Immature natural killer cell (primary cell): ENCODE results near the gene WTAP. TPM values are rescaled to one million over a fixed set of nuclear protein-coding genes. Genes with fewer than 3 reads are reported as not detected.
A peak's percentile ranks its signal among the peaks of the same experiment; 100 is the strongest.
"Not testable (repeated sequence)": the region's sequence is repeated elsewhere in the genome, so short reads cannot be mapped to it uniquely, and the experiment has no call there.

Source experiments
- DNase-seq, 3 donors: peaks; one replicate each; pipeline ENCODE4 v3.0.0; 2022; ENCODE audit warnings: mixed read lengths in 1 of 3
- H3K27ac Mint-ChIP-seq, 6 donors: one replicate each; pipeline ENCODE4 v1.8.0; 2020; ENCODE audit warnings: mixed read lengths in 6 of 6, mild to moderate bottlenecking in 5 of 6, inconsistent platforms in 4 of 6, moderate library complexity in 3 of 6
- H3K27me3 Mint-ChIP-seq, 3 donors: one replicate each; pipeline ENCODE4 v1.8.0; 2020 to 2021; ENCODE audit warnings: low read depth in 3 of 3, mild to moderate bottlenecking in 3 of 3, mixed read lengths in 3 of 3, moderate library complexity in 3 of 3, inconsistent platforms in 1 of 3
- H3K36me3 Mint-ChIP-seq, 3 donors: one replicate each; pipeline ENCODE4 v1.8.0; 2020; ENCODE audit warnings: mixed read lengths in 3 of 3, inconsistent platforms in 2 of 3, mild to moderate bottlenecking in 2 of 3
- H3K4me1 Mint-ChIP-seq, 2 donors: one replicate each; pipeline ENCODE4 v1.8.0; 2020; ENCODE audit warnings: inconsistent platforms in 2 of 2, mild to moderate bottlenecking in 2 of 2, mixed read lengths in 2 of 2, moderate library complexity in 1 of 2
- H3K4me3 Mint-ChIP-seq, 5 donors: one replicate each; pipeline ENCODE4 v1.8.0; 2020; ENCODE audit warnings: mild to moderate bottlenecking in 5 of 5, mixed read lengths in 5 of 5, inconsistent platforms in 3 of 5, moderate library complexity in 3 of 5
- H3K9me3 Mint-ChIP-seq, 6 donors: one replicate each; pipeline ENCODE4 v1.8.0; 2020; ENCODE audit warnings: mild to moderate bottlenecking in 6 of 6, mixed read lengths in 6 of 6, inconsistent platforms in 4 of 6, moderate library complexity in 3 of 6
- polyA plus RNA-seq, 3 donors: library from polyadenylated mRNA; unstranded; fragments of 300-500 nt; fragmentation: Illumina TruSeq; gene quantifications; one replicate each; pipeline ENCODE4 v1.2.3, GENCODE V29; 2021

The WTAP gene
- polyA plus RNA-seq, 3 donors from 2014 or later = 145 to 169 (median 150) TPM

GRCh38 chr6:159712389-159712788 is 14.9 kb upstream of the WTAP start:
- H3K36me3 Mint-ChIP-seq, H3K9me3 Mint-ChIP-seq, H3K27ac Mint-ChIP-seq, H3K4me1 Mint-ChIP-seq, H3K27me3 Mint-ChIP-seq, H3K4me3 Mint-ChIP-seq: not testable (repeated sequence)
- DNase-seq = peak in 1 of 3 donors; percentile 12

GRCh38 chr6:159713984-159714383 is 13.3 kb upstream of the WTAP start:
- no peaks in the 10 kb centered on the region for H3K36me3 Mint-ChIP-seq
- H3K4me1 Mint-ChIP-seq = peaks cover 3 to 12% of the 10 kb centered on the region in 2 donors
- no peak for DNase-seq
- no peaks in the 10 kb centered on the region for H3K9me3 Mint-ChIP-seq
- no peak overlapping the region for H3K27ac Mint-ChIP-seq
- no peak overlapping the region for H3K4me3 Mint-ChIP-seq
- no peaks in the 10 kb centered on the region for H3K27me3 Mint-ChIP-seq

GRCh38 chr6:159714404-159714803 is 12.9 kb upstream of the WTAP start:
- H3K4me3 Mint-ChIP-seq = no peak overlapping the region
- H3K9me3 Mint-ChIP-seq = no peaks in the 10 kb centered on the region
- H3K27me3 Mint-ChIP-seq = no peaks in the 10 kb centered on the region
- no peaks in the 10 kb centered on the region for H3K36me3 Mint-ChIP-seq
- H3K27ac Mint-ChIP-seq = no peak overlapping the region
- H3K4me1 Mint-ChIP-seq = peaks cover 3 to 11% of the 10 kb centered on the region in 2 donors
- no peak for DNase-seq

GRCh38 chr6:159715166-159715565 is 12.1 kb upstream of the WTAP start:
- Mint-ChIP-seq H3K4me1 (peaks cover 0 to 6% of the 10 kb centered on the region in 2 donors), H3K4me3 (no peak overlapping the region), H3K36me3 (no peaks in the 10 kb centered on the region), H3K27me3 (no peaks in the 10 kb centered on the region), H3K27ac (peak overlapping the region in 1 of 6 donors; percentile 67), H3K9me3 (no peaks in the 10 kb centered on the region)
- no peak for DNase-seq

- Mint-ChIP-seq H3K27me3 (no peaks in the 10 kb centered on the region), H3K36me3 (no peaks in the 10 kb centered on the region), H3K27ac (no peak overlapping the region), H3K4me3 (no peak overlapping the region), H3K9me3 (no peaks in the 10 kb centered on the region), H3K4me1 (peaks cover 0 to 6% of the 10 kb centered on the region in 2 donors)
- DNase-seq = no peak
These were observed 11.7 kb upstream of the WTAP start for GRCh38 chr6:159715605-159716004.

GRCh38 chr6:159716247-159717096 is 10.8 kb upstream of the WTAP start:
- Mint-ChIP-seq H3K9me3 (no peaks in the 10 kb centered on the region), H3K36me3 (no peaks in the 10 kb centered on the region), H3K27me3 (no peaks in the 10 kb centered on the region), H3K4me1 (peaks cover 0 to 6% of the 10 kb centered on the region in 2 donors), H3K4me3 (no peak overlapping the region), H3K27ac (no peak overlapping the region)
- DNase-seq = no peak

- peaks cover 0 to 2% (median 0%) of the 10 kb centered on the region in 6 donors for H3K9me3 Mint-ChIP-seq
- peak overlapping the region in 1 of 6 donors; percentile 69 for H3K27ac Mint-ChIP-seq
- H3K4me1 Mint-ChIP-seq = peaks cover 3 to 6% of the 10 kb centered on the region in 2 donors
- no peak for DNase-seq
- peaks cover 4 to 5% (median 5%) of the 10 kb centered on the region in 3 donors for H3K36me3 Mint-ChIP-seq
- no peaks in the 10 kb centered on the region for H3K27me3 Mint-ChIP-seq
- no peak overlapping the region for H3K4me3 Mint-ChIP-seq
These were observed 8.7 kb upstream of the WTAP start for GRCh38 chr6:159718634-159719033.

- Mint-ChIP-seq H3K4me3 (no peak overlapping the region), H3K36me3 (peaks cover 4 to 5% (median 5%) of the 10 kb centered on the region in 3 donors), H3K4me1 (peaks cover 3 to 6% of the 10 kb centered on the region in 2 donors), H3K27me3 (no peaks in the 10 kb centered on the region), H3K9me3 (peaks cover 0 to 2% (median 0%) of the 10 kb centered on the region in 6 donors), H3K27ac (no peak overlapping the region)
- DNase-seq = no peak
These were observed 8.0 kb upstream of the WTAP start for GRCh38 chr6:159719287-159719686.

GRCh38 chr6:159720708-159721107 is 6.6 kb upstream of the WTAP start:
- Mint-ChIP-seq H3K36me3 (peaks cover 4 to 5% (median 5%) of the 10 kb centered on the region in 3 donors), H3K4me3 (no peak overlapping the region), H3K27ac (no peak overlapping the region), H3K27me3 (no peaks in the 10 kb centered on the region), H3K4me1 (peaks cover 3 to 11% of the 10 kb centered on the region in 2 donors), H3K9me3 (peaks cover 0 to 2% (median 0%) of the 10 kb centered on the region in 6 donors)
- peak; percentile 27 to 32 (median 30) for DNase-seq

- Mint-ChIP-seq H3K4me1 (peaks cover 13 to 22% of the 10 kb centered on the region in 2 donors), H3K27me3 (peaks cover 7 to 12% (median 11%) of the 10 kb centered on the region in 3 donors)
- H3K27ac Mint-ChIP-seq, H3K4me3 Mint-ChIP-seq, DNase-seq, H3K36me3 Mint-ChIP-seq, H3K9me3 Mint-ChIP-seq: not testable (repeated sequence)
These were observed 5.3 kb upstream of the WTAP start for GRCh38 chr6:159721981-159722380.

GRCh38 chr6:159722655-159723054 is 4.7 kb upstream of the WTAP start:
- Mint-ChIP-seq H3K27me3 (peaks cover 8 to 14% (median 13%) of the 10 kb centered on the region in 3 donors), H3K4me1 (peaks cover 13 to 22% of the 10 kb centered on the region in 2 donors), H3K36me3 (peaks cover 4 to 5% (median 5%) of the 10 kb centered on the region in 3 donors), H3K27ac (no peak overlapping the region), H3K4me3 (no peak overlapping the region), H3K9me3 (peaks cover 0 to 2% (median 0%) of the 10 kb centered on the region in 6 donors)
- DNase-seq = no peak

- Mint-ChIP-seq H3K9me3 (peaks cover 0 to 2% (median 0%) of the 10 kb centered on the region in 6 donors), H3K4me1 (peaks cover 17 to 27% of the 10 kb centered on the region in 2 donors), H3K27ac (peak overlapping the region in 1 of 6 donors; percentile 36), H3K36me3 (peaks cover 4 to 5% (median 5%) of the 10 kb centered on the region in 3 donors), H3K4me3 (no peak overlapping the region), H3K27me3 (peaks cover 8 to 19% (median 18%) of the 10 kb centered on the region in 3 donors)
- no peak for DNase-seq
These were observed 4.0 kb upstream of the WTAP start for GRCh38 chr6:159723259-159723658.

GRCh38 chr6:159724778-159725177 is 2.5 kb upstream of the WTAP start:
- H3K4me1 Mint-ChIP-seq = peaks cover 32 to 36% of the 10 kb centered on the region in 2 donors
- no peak overlapping the region for H3K4me3 Mint-ChIP-seq
- peaks cover 4 to 5% (median 5%) of the 10 kb centered on the region in 3 donors for H3K36me3 Mint-ChIP-seq
- H3K9me3 Mint-ChIP-seq = peaks cover 0 to 2% (median 0%) of the 10 kb centered on the region in 6 donors
- no peak for DNase-seq
- H3K27me3 Mint-ChIP-seq = peaks cover 8 to 21% (median 20%) of the 10 kb centered on the region in 3 donors
- H3K27ac Mint-ChIP-seq = peak overlapping the region in 1 of 6 donors; percentile 42

GRCh38 chr6:159725208-159725607 is 2.1 kb upstream of the WTAP start:
- peak overlapping the region in 2 of 6 donors; percentile 7 to 42 for H3K27ac Mint-ChIP-seq
- H3K27me3 Mint-ChIP-seq = peaks cover 8 to 21% (median 20%) of the 10 kb centered on the region in 3 donors
- not testable (repeated sequence) for DNase-seq, H3K9me3 Mint-ChIP-seq, H3K36me3 Mint-ChIP-seq
- peak overlapping the region in 1 of 5 donors; percentile 9 for H3K4me3 Mint-ChIP-seq
- H3K4me1 Mint-ChIP-seq = peaks cover 36 to 41% of the 10 kb centered on the region in 2 donors
